PC-3 (cell line): ENCODE results near the gene ROPN1L.

Source experiments
- CTCF ChIP-seq: fragments of 300-600 bp; sonication (generic); conservative IDR thresholded peaks from 2 replicates; pipeline ENCODE4 v1.5.1; 2017; ENCODE audit warnings: antibody characterized with exemption, low read depth, mild to moderate bottlenecking, low read length
- EZH2phosphoT487 ChIP-seq: fragments of 300-600 bp; sonication (generic); IDR thresholded peaks from 2 replicates; pipeline ENCODE4 v1.6.1; 2018; ENCODE audit warnings: mild to moderate bottlenecking, antibody characterized with exemption, low read length, borderline replicate concordance

GRCh38 chr5:10493884-10494283 is 52.2 kb downstream of the ROPN1L start:
- TF ChIP-seq EZH2phosphoT487 (no peak), CTCF (no peak)
